Measurements from ENCODE around the gene KSR1. TPM values are rescaled to one million over a fixed set of nuclear protein-coding genes. Genes with fewer than 3 reads are reported as not detected.
"Not testable (repeated sequence)": the region's sequence is repeated elsewhere in the genome, so short reads cannot be mapped to it uniquely, and the experiment has no call there.

KSR1 gene
- total RNA-seq, 6 experiments from 2014 or later: 1.9 to 4.9 (median 3.6) TPM

DNA sequence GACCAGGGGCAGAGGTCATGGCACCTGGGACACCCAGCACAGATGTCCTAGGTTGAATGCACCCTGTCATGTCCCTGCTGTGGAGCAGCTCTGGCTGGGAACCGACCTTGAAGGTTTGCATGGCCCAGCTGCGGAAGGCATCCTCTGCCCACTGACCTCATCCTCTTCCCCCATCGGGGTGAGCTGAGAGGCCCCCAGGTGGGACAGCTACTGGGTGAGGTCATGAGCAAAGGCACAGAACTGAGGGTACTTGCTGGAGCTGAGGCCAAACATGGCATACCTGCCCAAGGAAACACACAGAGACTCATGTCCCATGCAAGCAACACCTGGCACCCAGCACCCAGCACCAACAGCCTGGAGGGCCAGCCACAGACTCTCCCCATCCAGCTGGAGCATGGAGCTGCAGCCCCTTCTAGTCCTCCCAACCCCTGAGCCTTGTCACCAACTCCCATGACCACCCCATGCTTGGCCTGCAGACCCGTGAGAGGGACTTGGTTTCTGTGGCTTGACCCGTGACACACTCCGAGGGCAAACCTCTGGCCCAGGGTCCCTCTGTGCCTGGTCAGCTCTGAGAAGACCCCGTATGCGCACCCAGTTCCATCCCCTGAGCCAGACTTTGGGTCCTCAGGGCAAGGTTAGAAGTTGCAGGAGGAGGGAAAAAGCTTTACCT is 207.8 kb downstream of the KSR1 start:
- no peak overlapping the region for H3K27ac Mint-ChIP-seq
- no peak for DNase-seq
- no peak for TF ChIP-seq CTCF (IDR thresholded peaks at IDR 0.05)
- no peak overlapping the region for H3K4me3 Mint-ChIP-seq
- H3K4me1 Mint-ChIP-seq (ENCODE audit: low read depth): no peaks in the 10 kb centered on the region
- H3K9me3 Mint-ChIP-seq: no peaks in the 10 kb centered on the region
- peaks cover 31% of the 10 kb centered on the region for H3K27me3 Mint-ChIP-seq (ENCODE audit: insufficient read depth)
- no peaks in the 10 kb centered on the region for H3K36me3 Mint-ChIP-seq (ENCODE audit: low read depth)

DNA sequence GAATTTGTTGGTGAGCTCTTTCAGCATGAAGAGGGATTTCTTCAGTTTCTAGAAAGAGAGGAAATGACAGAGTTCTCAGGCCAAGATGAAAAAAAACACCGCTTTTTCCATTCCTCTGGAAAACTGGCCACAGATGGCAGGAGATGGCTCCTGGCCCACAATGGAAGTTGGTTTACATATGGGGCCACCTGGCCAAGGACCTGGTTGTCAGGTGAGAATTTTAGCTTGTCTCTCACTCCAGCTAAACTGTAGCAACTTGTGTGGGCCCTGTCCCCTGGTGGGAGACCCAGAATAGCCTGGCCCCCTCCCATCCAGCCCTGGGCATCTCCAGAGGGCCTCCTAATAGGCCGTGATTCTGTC is 208.3 kb downstream of the KSR1 start:
- no peak overlapping the region for H3K27ac Mint-ChIP-seq
- peaks cover 34% of the 10 kb centered on the region for H3K27me3 Mint-ChIP-seq (ENCODE audit: insufficient read depth)
- H3K9me3 Mint-ChIP-seq: no peaks in the 10 kb centered on the region
- no peaks in the 10 kb centered on the region for H3K4me1 Mint-ChIP-seq (ENCODE audit: low read depth)
- no peak for TF ChIP-seq CTCF (IDR thresholded peaks at IDR 0.05)
- H3K36me3 Mint-ChIP-seq (ENCODE audit: low read depth): no peaks in the 10 kb centered on the region
- no peak overlapping the region for H3K4me3 Mint-ChIP-seq
- no peak for DNase-seq

- Mint-ChIP-seq H3K9me3 (no peaks in the 10 kb centered on the region), H3K27ac (no peak overlapping the region), H3K4me3 (no peak overlapping the region), H3K27me3 (ENCODE audit: insufficient read depth) (peaks cover 44% of the 10 kb centered on the region), H3K4me1 (ENCODE audit: low read depth) (no peaks in the 10 kb centered on the region), H3K36me3 (ENCODE audit: low read depth) (no peaks in the 10 kb centered on the region)
- no peak for DNase-seq
- no peak for TF ChIP-seq CTCF (IDR thresholded peaks at IDR 0.05)
These were observed 209.3 kb downstream of the KSR1 start for GRCh38 chr17:27665549-27665948.

DNA sequence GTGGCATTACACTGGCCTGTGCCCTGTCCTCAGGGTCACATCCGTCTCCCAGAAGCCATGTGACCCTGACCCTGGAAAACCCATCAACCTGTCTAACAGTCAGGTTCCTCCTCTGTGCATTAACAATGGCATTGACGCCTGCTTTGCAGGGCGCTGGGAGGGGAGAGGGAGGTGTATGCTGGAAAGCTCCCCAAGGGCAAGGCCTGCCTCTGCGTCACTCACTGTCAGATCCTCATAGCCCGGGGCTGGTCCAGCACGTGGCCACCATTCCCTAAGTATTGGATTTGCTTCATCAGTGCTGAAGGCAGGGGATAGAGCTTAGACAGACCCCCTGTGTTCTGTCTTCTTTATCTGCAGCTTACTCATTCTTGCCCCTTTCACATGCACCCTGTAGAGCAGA is 210.0 kb downstream of the KSR1 start:
- not testable (repeated sequence) for H3K4me1 Mint-ChIP-seq (ENCODE audit: low read depth); H3K4me3 Mint-ChIP-seq; H3K9me3 Mint-ChIP-seq; DNase-seq; H3K36me3 Mint-ChIP-seq (ENCODE audit: low read depth); H3K27ac Mint-ChIP-seq
- H3K27me3 Mint-ChIP-seq (ENCODE audit: insufficient read depth): peaks cover 45% of the 10 kb centered on the region

DNA sequence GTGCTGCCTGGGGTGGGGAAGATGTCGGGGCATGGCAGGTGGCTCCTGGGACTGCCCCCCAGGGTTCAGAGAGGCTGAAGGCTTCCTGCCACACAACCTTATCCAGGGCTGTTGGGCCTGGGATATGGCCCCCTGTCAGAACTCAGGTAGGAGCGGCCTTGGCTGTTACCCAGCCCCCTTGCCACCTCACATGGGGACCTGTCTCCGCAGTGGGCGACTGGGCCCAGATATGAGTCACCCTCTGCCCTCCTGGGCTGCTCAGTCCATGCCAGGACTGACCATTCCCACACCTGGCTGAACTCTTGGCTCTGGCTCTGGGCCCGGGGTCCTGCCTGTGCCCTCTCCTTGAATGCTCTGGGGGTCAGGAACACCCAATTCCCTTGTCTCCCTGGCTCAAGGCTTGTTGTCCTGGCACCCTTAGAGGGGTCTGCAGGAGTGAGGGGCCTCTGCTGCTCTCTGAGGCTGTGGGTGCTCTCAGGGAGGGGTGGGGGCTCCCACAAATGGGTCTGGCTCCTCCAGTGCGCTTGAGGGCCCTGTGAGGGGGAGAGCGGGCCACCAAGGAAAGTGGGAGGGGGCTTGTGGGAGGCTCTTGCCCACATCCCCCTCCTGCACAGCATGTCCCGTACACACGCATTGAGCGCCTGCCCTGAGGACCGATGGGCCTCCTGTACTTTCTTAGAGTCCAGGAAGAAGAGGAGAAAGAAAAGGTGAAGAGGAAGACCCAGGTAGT is 210.7 kb downstream of the KSR1 start:
- Mint-ChIP-seq H3K4me1 (ENCODE audit: low read depth) (no peaks in the 10 kb centered on the region), H3K9me3 (no peaks in the 10 kb centered on the region), H3K4me3 (no peak overlapping the region), H3K27ac (no peak overlapping the region), H3K36me3 (ENCODE audit: low read depth) (no peaks in the 10 kb centered on the region), H3K27me3 (ENCODE audit: insufficient read depth) (peaks cover 43% of the 10 kb centered on the region)
- no peak for TF ChIP-seq CTCF (IDR thresholded peaks at IDR 0.05)
- DNase-seq: no peak

GRCh38 chr17:27667656-27668487 is 211.6 kb downstream of the KSR1 start:
- Mint-ChIP-seq H3K4me1 (ENCODE audit: low read depth) (no peaks in the 10 kb centered on the region), H3K9me3 (no peaks in the 10 kb centered on the region), H3K27me3 (ENCODE audit: insufficient read depth) (peaks cover 39% of the 10 kb centered on the region), H3K4me3 (no peak overlapping the region), H3K36me3 (ENCODE audit: low read depth) (no peaks in the 10 kb centered on the region), H3K27ac (no peak overlapping the region)
- DNase-seq: no peak
- no peak for TF ChIP-seq CTCF (IDR thresholded peaks at IDR 0.05)
